HCT116 (cell line): ENCODE measurements around the gene AK4. TPM values are rescaled to one million over a fixed set of nuclear protein-coding genes. Genes with fewer than 3 reads are reported as not detected.

Experiments used
- ATAC-seq: fragments of 200-7000 bp; cut with Tn5 transposase; 2 replicates; pipeline ENCODE4 v1.9.1; 2020; ENCODE audit warnings: mild to moderate bottlenecking, moderate library complexity
- BruUV-seq: library from RNA; stranded (reverse); fragments of 400-500 nt; replicated peaks from 2 replicates; lab custom pipeline; 2021; lab: Mats Ljungman, UMichigan
- CTCF ChIA-PET: fragments of 300-600 bp; sonication (Branson Sonifier 250); formaldehyde crosslinking; loops from one replicate; lab custom pipeline; 2021; ENCODE audit warnings: antibody characterized with exemption; lab: Charles Lee
- POLR2A ChIA-PET: fragments of 300-600, 350-600 bp; sonication (Branson Sonifier 250); formaldehyde crosslinking; loops from one replicate; lab custom pipeline; 2021; ENCODE audit warnings: antibody characterized with exemption; lab: Charles Lee
- RAD21 ChIA-PET, 2 experiments: fragments of 300-600 bp; sonication (Branson Sonifier 250); formaldehyde crosslinking; loops; one replicate each; lab custom pipeline; 2023; ENCODE audit warnings: low total read pairs in 2 of 2; ENCODE audit not compliant: uncharacterized antibody in 2 of 2, unreplicated experiment in 2 of 2, low non-redundant PET in 1 of 2; lab: Charles Lee
- DNase-seq: peaks from one replicate; pipeline ENCODE4 v3.0.0-alpha.2; 2010; ENCODE audit warnings: low read depth, low spot score
- H2AFZ ChIP-seq: fragments of 200-600 bp; shearing (Covaris generic), sonication (generic); 2 replicates; pipeline ENCODE4 v1.6.1; 2017; ENCODE audit warnings: low read depth, mixed run types, mixed read lengths, antibody characterized with exemption, low read length; ENCODE audit not compliant: poor library complexity, severe bottlenecking
- H3K27ac ChIP-seq: 2 replicates; pipeline ENCODE4 v1.5.1; 2012; ENCODE audit warnings: low read depth, low read length
- H3K27me3 ChIP-seq: fragments of 200-600 bp; sonication (generic); 2 replicates; pipeline ENCODE4 v1.6.1; 2016; ENCODE audit warnings: mixed run types, low read length, mixed read lengths; ENCODE audit not compliant: insufficient read depth
- H3K36me3 ChIP-seq, 2 experiments: fragments of 200-500 bp in 1 of 2; fragments of 200-600 bp in 1 of 2; sonication (Bioruptor generic) in 1 of 2; sonication (generic) in 1 of 2; 2 replicates each; pipeline versions ENCODE4 v1.5.1 to v1.6.1; 2014 to 2016; ENCODE audit warnings: low read length in 2 of 2, inconsistent platforms in 1 of 2, mixed read lengths in 1 of 2, mixed run types in 1 of 2; ENCODE audit not compliant: insufficient read depth in 2 of 2, control insufficient read depth in 1 of 2
- H3K4me1 ChIP-seq, 2 experiments: fragments of 200-600 bp in 1 of 2; sonication (generic) in 1 of 2; 2 replicates each; pipeline versions ENCODE4 v1.5.1 to v1.6.1; 2012 to 2017; ENCODE audit warnings: low read length in 2 of 2, inconsistent platforms in 1 of 2, mild to moderate bottlenecking in 1 of 2, mixed read lengths in 1 of 2, mixed run types in 1 of 2, moderate library complexity in 1 of 2; ENCODE audit not compliant: insufficient read depth in 2 of 2, control insufficient read depth in 1 of 2
- H3K4me2 ChIP-seq: fragments of 200-600 bp; sonication (generic); 2 replicates; pipeline ENCODE4 v1.6.1; 2017; ENCODE audit warnings: mixed run types, low read length, mixed read lengths
- H3K4me3 ChIP-seq, 2 experiments: fragments of 200-600 bp in 1 of 2; sonication (generic) in 1 of 2; replicated peaks in 1 of 2; 2 replicates each; pipeline ENCODE4 v1.5.1; 2011 to 2016; ENCODE audit warnings: low read length in 2 of 2, control low read depth in 1 of 2, low read depth in 1 of 2, mild to moderate bottlenecking in 1 of 2, mixed read lengths in 1 of 2, mixed run types in 1 of 2
- H3K79me2 ChIP-seq: fragments of 200-600 bp; sonication (generic); 2 replicates; pipeline ENCODE4 v1.6.1; 2017; ENCODE audit warnings: mild to moderate bottlenecking, mixed run types, low read length, moderate library complexity, mixed read lengths; ENCODE audit not compliant: insufficient read depth
- H3K9ac ChIP-seq: fragments of 200-600 bp; sonication (generic); 2 replicates; pipeline ENCODE4 v1.6.1; 2016; ENCODE audit warnings: low read length, mixed read lengths
- H3K9me2 ChIP-seq: fragments of 200-600 bp; sonication (generic), shearing (Covaris generic); 2 replicates; pipeline ENCODE4 v1.6.1; 2017; ENCODE audit warnings: mixed run types, mild to moderate bottlenecking, moderate library complexity; ENCODE audit not compliant: insufficient read depth
- H3K9me3 ChIP-seq, 2 experiments: fragments of 200-500 bp in 1 of 2; fragments of 200-600 bp in 1 of 2; sonication (Bioruptor generic) in 1 of 2; sonication (generic) in 1 of 2; 2 replicates each; pipeline ENCODE4 v1.6.1; 2014 to 2017; ENCODE audit warnings: low read length in 2 of 2, mixed read lengths in 2 of 2, inconsistent platforms in 1 of 2, low read depth in 1 of 2, mild to moderate bottlenecking in 1 of 2, mixed run types in 1 of 2, moderate library complexity in 1 of 2; ENCODE audit not compliant: control insufficient read depth in 1 of 2, insufficient read depth in 1 of 2
- H4K20me1 ChIP-seq: fragments of 200-600 bp; sonication (generic), shearing (Covaris generic); 2 replicates; pipeline ENCODE4 v1.6.1; 2017; ENCODE audit warnings: mixed run types, mild to moderate bottlenecking, moderate library complexity; ENCODE audit not compliant: insufficient read depth
- CBX3 ChIP-seq: IDR thresholded peaks from 2 replicates; pipeline ENCODE4 v1.6.1; 2012; ENCODE audit warnings: low read depth
- CEBPB ChIP-seq: IDR thresholded peaks from 2 replicates; pipeline ENCODE4 v1.6.1; 2012; ENCODE audit warnings: low read depth
- EGR1 ChIP-seq: IDR thresholded peaks from 2 replicates; pipeline ENCODE4 v1.6.1; 2012; ENCODE audit warnings: low read depth
- ELF1 ChIP-seq: IDR thresholded peaks from 2 replicates; pipeline ENCODE4 v1.6.1; 2012; ENCODE audit warnings: low read depth, borderline replicate concordance
- EZH2 ChIP-seq: fragments of 200-600 bp; sonication (generic); IDR thresholded peaks from 2 replicates; pipeline ENCODE4 v1.6.1; 2017; ENCODE audit warnings: antibody characterized with exemption, mixed run types
- EZH2phosphoT487 ChIP-seq: fragments of 200-600 bp; IDR thresholded peaks from 2 replicates; pipeline ENCODE4 v1.6.1; 2018; ENCODE audit warnings: antibody characterized with exemption, borderline replicate concordance
- POLR2A ChIP-seq: IDR thresholded peaks from 2 replicates; pipeline ENCODE4 v1.7.0; 2011; ENCODE audit warnings: borderline replicate concordance; ENCODE audit not compliant: insufficient read depth, insufficient read length; ENCODE audit errors: extremely low read depth
- POLR2AphosphoS5 ChIP-seq: IDR thresholded peaks from 2 replicates; pipeline ENCODE4 v1.6.1; 2011; ENCODE audit warnings: mild to moderate bottlenecking, low read depth, low read length, moderate library complexity
- RAD21 ChIP-seq: IDR thresholded peaks from 2 replicates; pipeline ENCODE4 v1.6.1; 2012; ENCODE audit warnings: low read depth, mild to moderate bottlenecking
- REST ChIP-seq: IDR thresholded peaks from 2 replicates; pipeline ENCODE4 v1.6.1; 2012; ENCODE audit warnings: low read depth
- SRF ChIP-seq: IDR thresholded peaks from 2 replicates; pipeline ENCODE4 v1.6.1; 2012; ENCODE audit warnings: low read depth
- ZFX ChIP-seq: fragments of 450-650 bp; IDR thresholded peaks from 2 replicates; pipeline ENCODE4 v1.6.1; 2017
- intact Hi-C: fragments of 100-400 bp; cut with micrococcal nuclease; formaldehyde crosslinking; loops from 2 replicates; pipeline ENCODE4 v1.10.0; 2022
- total RNA-seq: library from RNA; stranded (reverse); gene quantifications from one replicate; pipeline ENCODE4 v1.2.1, GENCODE V29; 2021; ENCODE audit not compliant: unreplicated experiment
- TF ChIP-seq, protein P1 (sequence below): IDR thresholded peaks from 2 replicates; pipeline ENCODE4 v1.6.1; 2012

AK4 gene
- total RNA-seq, 1 experiment from 2014 or later, result 51.5 TPM

- RAD21 ChIA-PET, result no interaction called here
Observed at GRCh38 chr1:65167586-65168242, 19.7 kb downstream of the AK4 start.

More at GRCh38 chr1:65167586-65168242, 19.7 kb downstream of the AK4 start:
- TF ChIP-seq ZFX (no peak), CBX3 (no peak), CEBPB (no peak), POLR2AphosphoS5 (no peak), EZH2phosphoT487 (no peak), POLR2A (no peak), SRF (no peak), ELF1 (no peak), EZH2 (no peak), EGR1 (no peak), RAD21 (no peak), REST (no peak)
- TF ChIP-seq, protein P1, sequence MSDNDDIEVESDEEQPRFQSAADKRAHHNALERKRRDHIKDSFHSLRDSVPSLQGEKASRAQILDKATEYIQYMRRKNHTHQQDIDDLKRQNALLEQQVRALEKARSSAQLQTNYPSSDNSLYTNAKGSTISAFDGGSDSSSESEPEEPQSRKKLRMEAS, result no peak
- TF ChIP-seq, all 23 proteins: peak for 0
- BruUV-seq, result no TSS peak
- H3K27me3 ChIP-seq, result no peaks in the 10 kb centered on the region
- H3K9ac ChIP-seq, result no peak overlapping the region
- H3K4me1 ChIP-seq, result peaks cover 2 to 30% of the 10 kb centered on the region in 2 experiments; a peak in 3 of 4 replicates
- no peak overlapping the region for H3K27ac ChIP-seq
- H2AFZ ChIP-seq, result no peak overlapping the region
- POLR2A ChIA-PET, result no interaction called here
- no peak for DNase-seq
- CTCF ChIA-PET, result interaction anchor here (0.5 kb wide), 1 partner anchor 1463 kb away, joined by 4 read pairs; no protein-coding TSS in a partner anchor
- 0 out of 2 replicates have a peak, but pooled peaks cover 5% of the 10 kb centered on the region for H4K20me1 ChIP-seq
- H3K36me3 ChIP-seq, result no peaks in the 10 kb centered on the region
- H3K4me2 ChIP-seq, result no peak overlapping the region
- peaks cover 84% of the 10 kb centered on the region for H3K79me2 ChIP-seq
- H3K9me2 ChIP-seq, result no peaks in the 10 kb centered on the region
- ATAC-seq, result no peak
- H3K4me3 ChIP-seq, result no peak overlapping the region
- H3K9me3 ChIP-seq, result no peaks in the 10 kb centered on the region
- intact Hi-C loops, result no loop called here
